ENCODE measurements around the gene KNSTRN. TPM values are rescaled to one million over a fixed set of nuclear protein-coding genes. Genes with fewer than 3 reads are reported as not detected.

KNSTRN gene
- total and polyA plus RNA-seq, 2 of the 8 experiments (the other 6 are each of a cell fraction or from before 2014, with no cell fraction given) = 25.1 to 79.4 TPM

GRCh38 chr15:40392986-40393948 lies 10.7 kb downstream of the KNSTRN start:
- Histone ChIP-seq H2BK120ac (replicated peaks; ENCODE audit: low read depth, low read length) (no peak overlapping the region), H3K23ac (ENCODE audit: insufficient read length) (no peak overlapping the region), H2BK15ac (ENCODE audit: low read length) (no peak overlapping the region), H3K36me3 (ENCODE audit: control insufficient read depth in 2 of 4, insufficient read depth in 4 of 4, low read length in 3 of 4) (peaks cover 33 to 55% (median 46%) of the 10 kb centered on the region in 4 experiments), H2BK20ac (ENCODE audit: low read length) (no peak overlapping the region), H4K8ac (ENCODE audit: extremely low read depth, insufficient read depth, low read length) (no peak overlapping the region), H3K4me2 (ENCODE audit: insufficient read depth in 1 of 2, low read depth in 2 of 2, low read length in 2 of 2) (no peak overlapping the region), H2BK12ac (ENCODE audit: low read depth, low read length) (no peak overlapping the region), H4K5ac (ENCODE audit: insufficient read length, low read depth, low read length) (no peak overlapping the region), H3K4me3 (ENCODE audit: extremely low read depth in 1 of 4, insufficient read depth in 2 of 4, low read depth in 3 of 4, low read length in 4 of 4) (no peak overlapping the region), H3K56ac (replicated peaks; ENCODE audit: insufficient read length, low read depth, low read length) (no peak overlapping the region), H3K4me1 (replicated peaks in 1 of 4; ENCODE audit: control insufficient read depth in 3 of 4, insufficient read depth in 4 of 4, low read length in 3 of 4) (no peaks in the 10 kb centered on the region), H3K23me2 (ENCODE audit: low read depth, low read length) (no peaks in the 10 kb centered on the region), H3K27ac (ENCODE audit: low read depth, low read length) (no peak overlapping the region), H2BK5ac (ENCODE audit: low read depth, low read length) (no peak overlapping the region), H3K14ac (ENCODE audit: insufficient read length) (no peak overlapping the region), H3K4ac (replicated peaks; ENCODE audit: insufficient read length, low read depth, low read length) (no peak overlapping the region), H4K91ac (replicated peaks; ENCODE audit: insufficient read length, low read length) (no peak overlapping the region), H2AFZ (ENCODE audit: low read length) (no peak overlapping the region), H3K9ac (replicated peaks in 1 of 4; ENCODE audit: extremely low read depth in 1 of 4, low read depth in 3 of 4, low read length in 3 of 4) (no peak overlapping the region), H3K18ac (ENCODE audit: extremely low read depth, low read length) (no peak overlapping the region), H2AK5ac (ENCODE audit: low read depth, low read length) (no peak overlapping the region), H4K20me1 (replicated peaks in 1 of 2; ENCODE audit: control insufficient read depth in 1 of 2, insufficient read depth in 2 of 2, low read length in 2 of 2) (peaks cover 0 to 4% of the 10 kb centered on the region in 2 experiments), H3K9me3 (ENCODE audit: insufficient read depth in 2 of 2, low read depth in 1 of 2, low read length in 1 of 2) (no peaks in the 10 kb centered on the region), H3K79me1 (ENCODE audit: low read depth, low read length) (no peaks in the 10 kb centered on the region), H3K79me2 (ENCODE audit: control insufficient read depth in 1 of 2, insufficient read depth in 2 of 2, low read length in 2 of 2) (no peaks in the 10 kb centered on the region), H3K27me3 (replicated peaks in 1 of 4; ENCODE audit: control insufficient read depth in 3 of 4, extremely low read depth in 1 of 4, insufficient read depth in 3 of 4, low read length in 3 of 4) (no peaks in the 10 kb centered on the region)
- DNase-seq (ENCODE audit: low read depth in 1 of 2, low spot score in 2 of 2) = no peak
- POLR2A ChIA-PET (ENCODE audit: partially characterized antibody) = interaction anchor here (0.9 kb wide), 3 partner anchors 9 to 24 kb away, joined by 3 to 4 read pairs (median 3); no protein-coding TSS in a partner anchor
- 91% methylated on average over 4 of the region's 4 CpGs; no CpG with 5 or more reads in 1 of the 2 experiments for WGBS, 2 experiments (ENCODE audit: extremely low coverage in 1 of 2, insufficient coverage in 1 of 2, insufficient read length in 1 of 2, insufficient replicate concordance in 2 of 2, low coverage in 1 of 2, low lambda C conversion rate in 2 of 2, missing lambda C conversion rate in 1 of 2)
- no peak for TF ChIP-seq FOSL1 (IDR thresholded peaks at IDR 0.05; ENCODE audit: insufficient read depth, low read depth, low read length)
- TF ChIP-seq CBX5 (IDR thresholded peaks at IDR 0.05; ENCODE audit: low read depth, low read length) = no peak
- TF ChIP-seq TAF1 (IDR thresholded peaks at IDR 0.05; ENCODE audit: low read depth, low read length) = no peak
- TF ChIP-seq POU5F1 (IDR thresholded peaks at IDR 0.05; ENCODE audit: low read depth, low read length) = no peak
- no peak for TF ChIP-seq MAX (IDR thresholded peaks at IDR 0.05)
- TF ChIP-seq SP1 (IDR thresholded peaks at IDR 0.05; ENCODE audit: low read depth, low read length) = no peak
- no peak for TF ChIP-seq KDM1A (IDR thresholded peaks at IDR 0.05; ENCODE audit: borderline replicate concordance, low read length)
- no peak for TF ChIP-seq RBBP5 (IDR thresholded peaks at IDR 0.05; ENCODE audit: borderline replicate concordance, low read depth, low read length)
- TF ChIP-seq MAFK (IDR thresholded peaks at IDR 0.05; ENCODE audit: low read depth, low read length) = no peak
- TF ChIP-seq GABPA (IDR thresholded peaks at IDR 0.05; ENCODE audit: borderline replicate concordance, insufficient read depth, low read length) = no peak
- CTCF ChIA-PET (ENCODE audit: partially characterized antibody) = interaction anchor here (0.8 kb wide), 1 partner anchor 13 kb away, joined by 4 read pairs; no protein-coding TSS in a partner anchor
- FAIRE-seq = no peak

Data from H1 (cell line).